GM18507 (cell line): Measurements from ENCODE around the gene TMEM174.

Experiments used
- DNase-seq: peaks from one replicate; pipeline ENCODE4 v3.0.0; 2011; ENCODE audit warnings: low read depth; ENCODE audit not compliant: insufficient read length; ENCODE audit errors: extremely low spot score
- FAIRE-seq: peaks from 2 replicates; lab custom pipeline; 2011; peaks lifted over from hg19 to GRCh38; lab: Jason Lieb, UNC

The TMEM174 gene

GRCh38 chr5:73172951-73173350, at the start of gene TMEM174:
TSS of gene TMEM174 (plus strand) at chr5:73173193. CDS start at chr5:73173244, 51 bp downstream.
- DNase-seq (no peak), FAIRE-seq (no peak)

GRCh38 chr5:73125289-73125688, 47.7 kb upstream of the TMEM174 start:
- DNase-seq (no peak), FAIRE-seq (no peak)

GRCh38 chr5:73126381-73126780, 46.6 kb upstream of the TMEM174 start:
- FAIRE-seq: no peak
- DNase-seq: no peak

- DNase-seq (no peak), FAIRE-seq (no peak)
Measured at GRCh38 chr5:73126957-73127356, 46.0 kb upstream of the TMEM174 start.

GRCh38 chr5:73129143-73129542, 43.9 kb upstream of the TMEM174 start:
- no peak for FAIRE-seq
- no peak for DNase-seq

GRCh38 chr5:73130811-73131210, 42.2 kb upstream of the TMEM174 start:
- FAIRE-seq (no peak), DNase-seq (no peak)

- no peak for FAIRE-seq
Measured at GRCh38 chr5:73131711-73132425, 41.1 kb upstream of the TMEM174 start.

GRCh38 chr5:73132759-73133158, 40.2 kb upstream of the TMEM174 start:
- no peak for DNase-seq
- no peak for FAIRE-seq

More at GRCh38 chr5:73131711-73132425, 41.1 kb upstream of the TMEM174 start:
- DNase-seq: no peak

- DNase-seq: no peak
- no peak for FAIRE-seq
Measured at GRCh38 chr5:73135021-73135420, 38.0 kb upstream of the TMEM174 start.

- FAIRE-seq (no peak), DNase-seq (no peak)
Measured at GRCh38 chr5:73135429-73136054, 37.5 kb upstream of the TMEM174 start.

GRCh38 chr5:73136055-73136562, 36.9 kb upstream of the TMEM174 start:
- no peak for DNase-seq
- no peak for FAIRE-seq

- FAIRE-seq (no peak), DNase-seq (no peak)
Measured at GRCh38 chr5:73137563-73138530, 35.1 kb upstream of the TMEM174 start.

GRCh38 chr5:73139485-73139884, 33.5 kb upstream of the TMEM174 start:
- DNase-seq (no peak), FAIRE-seq (no peak)

GRCh38 chr5:73140801-73141200, 32.2 kb upstream of the TMEM174 start:
- FAIRE-seq: no peak

GRCh38 chr5:73142035-73142434, 31.0 kb upstream of the TMEM174 start:
- DNase-seq (no peak), FAIRE-seq (no peak)

More at GRCh38 chr5:73140801-73141200, 32.2 kb upstream of the TMEM174 start:
- DNase-seq: no peak

- DNase-seq (no peak), FAIRE-seq (no peak)
Measured at GRCh38 chr5:73143716-73144115, 29.3 kb upstream of the TMEM174 start.

- no peak for FAIRE-seq
- no peak for DNase-seq
Measured at GRCh38 chr5:73149540-73149939, 23.5 kb upstream of the TMEM174 start.

GRCh38 chr5:73150876-73151275, 22.1 kb upstream of the TMEM174 start:
- DNase-seq: no peak
- no peak for FAIRE-seq

- FAIRE-seq: no peak
Measured at GRCh38 chr5:73151766-73152410, 21.1 kb upstream of the TMEM174 start.

More at GRCh38 chr5:73151766-73152410, 21.1 kb upstream of the TMEM174 start:
- no peak for DNase-seq
